HG03342 (cell line): Measurements from ENCODE around the gene MDH2.
"Not testable (repeated sequence)": the region's sequence is repeated elsewhere in the genome, so short reads cannot be mapped to it uniquely, and the experiment has no call there.

Source experiments
- ATAC-seq: cut with Tn5 transposase; IDR thresholded peaks from one replicate; pipeline ENCODE4 v1.9.1; 2021; ENCODE audit warnings: mild to moderate bottlenecking, moderate library complexity; ENCODE audit not compliant: unreplicated experiment

The MDH2 gene

DNA sequence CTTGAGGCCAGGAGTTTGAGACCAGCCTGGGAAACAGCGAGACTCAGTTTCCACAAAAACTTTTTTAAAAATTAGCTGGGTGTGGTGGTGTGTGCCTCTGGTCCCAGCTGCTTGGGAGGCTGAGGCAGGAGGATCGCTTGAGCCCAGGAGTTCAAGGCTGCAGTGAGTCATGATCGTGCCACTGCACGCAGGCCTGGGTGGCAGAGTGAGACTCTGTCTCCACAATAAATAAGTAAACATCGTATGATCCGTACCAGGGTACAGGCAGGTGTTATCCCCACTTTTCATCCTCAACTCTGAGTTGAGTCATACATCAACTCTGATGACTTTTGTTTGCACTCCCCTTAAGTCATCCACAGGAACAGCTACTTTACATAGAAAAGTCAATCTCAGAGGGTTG, 58.2 kb downstream of the MDH2 start:
- ATAC-seq, result not testable (repeated sequence)

DNA sequence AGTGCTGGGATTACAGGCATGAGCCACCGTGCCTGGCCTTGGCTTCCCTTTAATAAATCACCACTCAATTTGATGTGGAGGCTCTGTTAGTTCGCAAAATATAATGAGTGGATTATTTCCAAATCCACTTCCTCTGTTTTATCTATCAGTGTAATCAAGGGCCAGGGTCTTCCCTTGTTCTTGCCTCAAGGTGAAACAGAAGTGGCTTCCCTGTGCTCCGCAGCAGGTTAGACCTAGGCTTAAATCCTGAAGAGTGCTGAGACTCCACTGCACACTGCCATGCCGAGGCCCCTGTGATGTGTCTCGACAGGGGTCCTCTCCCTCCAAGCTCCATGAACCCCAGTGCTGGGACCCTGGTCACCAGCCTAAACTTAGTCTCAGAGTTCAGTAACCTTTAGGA, 59.0 kb downstream of the MDH2 start:
- ATAC-seq, result no peak

DNA sequence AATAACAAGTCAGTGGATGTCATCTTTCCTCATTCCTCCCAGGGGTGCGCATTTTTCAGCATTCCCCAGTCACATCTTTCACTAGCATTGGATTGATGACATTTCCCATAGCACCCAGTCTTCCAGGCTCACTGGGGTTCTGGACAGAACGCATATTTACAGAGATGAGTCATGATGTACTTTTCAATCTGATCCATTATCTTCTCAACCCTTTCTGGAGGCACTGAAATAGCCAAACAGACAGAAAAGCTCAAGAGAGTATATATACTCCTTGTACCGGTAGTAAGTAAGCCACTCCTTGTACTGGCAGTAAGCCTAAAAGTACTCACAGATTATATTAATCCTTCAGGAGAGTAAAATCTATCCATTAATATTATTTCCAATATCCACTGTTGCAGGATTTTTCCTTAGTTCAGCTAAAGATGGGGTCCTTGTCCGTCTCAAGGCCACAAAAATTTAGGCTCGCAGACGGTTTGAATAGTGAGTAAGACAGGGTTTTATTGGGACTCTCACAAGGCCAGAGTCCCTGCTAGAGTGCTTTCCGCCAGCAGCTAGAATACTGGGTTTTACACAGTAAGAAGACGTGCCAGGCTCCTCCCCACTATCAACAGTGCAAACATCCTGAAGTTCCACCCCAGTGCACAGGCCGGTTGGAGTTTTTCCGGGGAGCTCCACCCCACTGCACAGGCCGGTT, 60.8 kb downstream of the MDH2 start:
- no peak for ATAC-seq

DNA sequence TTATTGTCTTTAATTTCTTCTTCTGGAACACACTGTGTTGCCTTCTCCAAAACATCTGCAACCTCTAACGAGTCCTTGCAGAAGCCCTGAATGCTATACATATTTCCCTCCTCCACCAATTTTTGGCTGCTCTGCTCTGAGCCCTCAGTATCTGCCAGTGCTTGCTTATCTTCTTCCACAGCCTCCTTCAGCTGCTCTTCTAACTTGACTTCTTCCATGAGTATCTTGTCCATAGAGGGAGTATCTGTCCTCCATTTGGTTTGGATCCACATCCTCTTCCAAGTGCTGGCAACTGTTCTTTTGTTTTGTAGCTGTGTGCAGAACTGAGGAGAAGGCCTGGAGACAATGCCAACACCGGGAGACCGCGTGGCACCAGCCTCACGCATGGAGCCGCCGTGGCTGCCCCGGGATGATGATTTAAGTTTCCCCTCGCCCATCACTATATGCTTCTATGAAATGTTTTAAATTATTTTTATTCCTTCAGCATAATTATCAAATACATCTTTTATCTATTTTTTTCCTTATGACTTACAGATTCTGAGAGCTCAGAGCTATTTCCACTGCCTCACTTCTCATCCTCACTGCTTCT, 65.2 kb downstream of the MDH2 start:
- not testable (repeated sequence) for ATAC-seq

DNA sequence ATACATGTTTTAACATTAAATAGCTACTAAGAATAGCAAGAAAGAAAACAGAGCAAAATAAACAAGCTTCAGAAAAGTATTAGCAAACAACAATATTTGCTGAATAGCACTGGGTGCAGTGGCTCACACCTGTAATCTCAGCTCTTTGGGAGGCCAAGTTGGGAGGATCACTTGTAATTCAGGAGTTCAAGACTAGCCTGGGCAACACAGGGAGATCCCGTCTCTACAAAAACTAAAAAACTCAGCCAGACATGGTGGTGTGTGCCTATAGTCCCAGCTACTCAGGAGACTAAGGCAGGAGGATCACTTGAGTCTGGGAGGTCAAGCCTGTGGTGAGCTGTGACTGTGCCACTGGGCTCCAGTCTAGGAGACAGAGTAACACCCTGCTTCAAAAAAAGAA, 66.8 kb downstream of the MDH2 start:
- ATAC-seq, result not testable (repeated sequence)
